NCI-H2107 treated with DMSO at 0.1 percent for 48 hours (cell line): Measurements from ENCODE around the gene SCYGR6.

ENCODE experiments used
- DNase-seq: peaks from one replicate; lab custom pipeline; 2025; ENCODE audit not compliant: unreplicated experiment; lab: John Stamatoyannopoulos, UW

Gene SCYGR6

DNA sequence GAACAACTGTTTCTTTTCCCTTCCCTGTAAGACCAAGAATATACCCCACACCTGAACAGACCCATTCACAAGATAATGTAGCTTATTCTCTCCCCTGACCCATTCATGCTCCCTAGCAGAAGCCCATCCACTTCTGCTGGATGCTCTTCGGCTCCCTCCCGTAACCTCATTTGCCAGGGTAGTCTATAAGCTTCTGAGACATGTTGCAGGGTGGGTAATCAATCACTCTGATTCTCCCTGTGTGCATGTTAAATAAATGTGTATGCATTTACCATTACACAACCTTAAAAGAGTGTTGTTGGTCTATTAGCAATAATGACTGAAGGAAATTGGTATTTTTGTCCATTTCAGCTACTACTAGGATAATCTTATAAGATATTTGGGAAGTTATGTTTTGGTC is 8.1 kb downstream of the SCYGR6 start:
- DNase-seq = no peak

DNA sequence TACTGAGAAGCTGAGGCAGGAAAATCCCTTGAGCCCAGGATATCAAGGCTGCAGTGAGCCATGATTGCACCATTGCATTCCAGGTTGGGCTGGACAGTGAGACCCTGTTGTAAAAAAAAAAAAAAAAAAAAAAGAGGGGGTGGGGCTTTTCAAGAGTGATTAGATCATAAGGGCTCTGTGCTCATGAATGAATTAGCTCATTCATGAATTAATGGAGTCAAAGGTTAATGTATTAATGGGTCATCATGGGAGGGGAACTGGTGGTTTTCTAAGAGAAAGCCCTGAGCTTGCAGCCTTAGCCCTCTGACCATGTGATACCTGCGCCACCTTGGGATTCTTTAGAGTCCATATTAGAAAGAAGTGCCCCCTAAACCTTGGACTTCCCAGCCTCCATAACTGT is 11.3 kb downstream of the SCYGR6 start:
- no peak for DNase-seq

DNA sequence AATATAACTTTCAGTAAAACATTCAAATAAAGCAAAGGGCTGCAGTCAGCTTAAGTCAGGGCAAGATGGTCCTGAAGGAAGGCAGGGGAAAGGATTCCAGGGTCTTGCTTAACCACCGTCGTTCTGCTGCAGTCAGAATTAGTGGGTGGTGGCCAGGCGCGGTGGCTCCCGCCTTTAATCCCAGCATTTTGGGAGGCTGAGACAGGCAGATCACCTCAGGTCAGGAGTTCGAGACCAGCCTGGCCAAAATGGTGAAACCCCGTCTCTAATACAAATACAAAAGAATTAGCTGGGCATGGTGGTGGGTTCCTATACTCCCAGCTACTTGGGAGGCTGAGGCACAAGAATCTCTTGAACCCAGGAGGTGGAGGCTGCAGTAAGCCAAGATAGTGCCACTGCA is 13.6 kb downstream of the SCYGR6 start:
- no peak for DNase-seq

DNA sequence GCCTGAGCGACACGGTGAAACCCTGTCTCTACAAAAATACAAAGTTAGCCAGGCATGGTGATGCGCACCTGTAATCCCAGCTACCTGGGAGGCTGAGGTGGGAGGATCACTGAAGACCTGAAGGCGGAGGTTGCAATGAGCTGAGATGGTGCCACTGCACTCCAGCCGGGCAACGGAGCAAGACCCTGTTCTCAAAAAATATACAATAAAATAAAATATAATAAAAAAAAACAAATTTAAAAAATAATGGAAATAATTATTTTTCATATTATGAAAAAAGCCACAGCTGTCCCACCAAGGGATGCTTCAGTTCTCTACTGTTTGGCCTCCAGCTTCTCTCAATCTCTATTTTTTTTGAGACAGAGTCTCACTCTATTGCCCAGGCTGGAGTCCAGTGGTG is 17.2 kb downstream of the SCYGR6 start:
- no peak for DNase-seq

DNA sequence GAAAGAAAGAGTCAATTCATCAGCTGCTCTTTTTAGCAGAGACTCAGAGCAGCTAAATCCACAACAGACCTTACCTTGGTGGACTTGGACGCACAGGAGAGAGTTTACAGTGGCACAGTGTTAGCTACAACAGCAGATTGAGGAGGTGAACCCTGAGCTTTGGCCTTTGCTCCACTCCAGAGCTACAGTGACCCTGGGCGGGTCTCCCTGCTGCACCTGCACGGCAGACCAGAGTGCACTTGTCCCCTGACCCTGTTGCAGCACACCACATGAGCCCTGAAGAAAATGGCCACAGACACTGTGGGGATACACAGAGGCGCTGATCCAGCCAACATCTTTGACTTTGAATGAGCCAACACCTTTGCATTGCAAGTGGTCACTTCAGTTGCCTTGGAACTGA is 17.7 kb downstream of the SCYGR6 start:
- DNase-seq = no peak

DNA sequence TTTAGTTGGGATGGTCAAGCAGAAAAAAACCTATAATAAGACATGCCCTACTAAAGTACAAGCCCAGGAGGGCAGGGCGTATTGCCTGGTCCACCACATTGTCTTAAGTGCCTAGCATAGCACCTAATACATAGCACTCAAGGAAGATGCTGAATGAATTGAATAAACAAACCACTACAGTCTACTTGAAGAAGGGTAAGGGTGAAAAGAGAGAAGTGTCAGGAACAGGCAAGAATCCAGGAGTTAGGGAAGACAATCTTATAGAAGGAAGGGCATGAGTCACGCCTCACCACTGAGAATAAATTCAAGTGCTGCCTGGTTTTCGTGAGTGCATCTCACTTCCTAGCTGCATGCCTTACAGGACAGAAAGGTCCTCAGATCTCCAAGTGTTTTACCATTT is 20.6 kb downstream of the SCYGR6 start:
- DNase-seq = no peak

DNA sequence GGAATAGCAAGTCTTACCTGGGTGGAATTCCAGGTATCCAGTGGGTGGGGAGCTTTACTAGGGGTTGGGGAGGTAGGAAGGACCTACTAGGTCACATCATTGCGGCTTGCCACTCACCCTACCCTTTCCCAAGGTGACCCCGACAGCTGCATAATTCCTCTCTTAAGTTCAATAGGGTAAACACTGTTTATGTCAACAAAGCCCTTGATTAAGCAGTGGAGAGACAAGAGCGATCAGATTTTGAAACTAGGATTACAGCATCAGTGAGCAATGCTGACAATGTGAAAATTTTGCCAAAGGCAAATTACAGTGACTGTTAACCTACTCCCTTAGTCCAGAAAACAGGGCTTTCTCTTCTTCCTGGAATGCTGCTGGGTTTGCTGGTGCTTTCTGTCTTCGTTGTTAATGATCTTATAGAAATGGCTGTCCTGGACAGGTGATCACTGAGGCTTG is 21.3 kb downstream of the SCYGR6 start:
- no peak for DNase-seq

DNA sequence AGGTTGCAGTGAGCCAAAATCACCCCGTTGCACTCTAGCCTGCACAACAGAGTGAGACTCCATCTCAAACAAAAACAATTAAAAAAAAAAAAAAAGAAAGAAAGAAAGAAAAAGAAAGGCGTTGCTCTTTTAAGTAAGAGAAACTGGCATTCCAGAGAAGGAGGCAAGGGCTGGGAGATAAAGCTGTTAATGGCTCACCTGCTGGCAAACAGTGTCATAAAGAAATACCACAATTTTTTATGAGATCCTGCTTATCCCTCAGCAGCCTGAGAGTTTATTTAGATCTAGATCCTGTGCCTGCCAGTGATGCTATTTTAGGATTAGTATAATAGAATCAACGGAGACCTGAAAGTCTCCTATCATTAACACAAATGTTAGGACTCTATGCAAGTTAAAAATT is 23.0 kb downstream of the SCYGR6 start:
- DNase-seq = no peak

DNA sequence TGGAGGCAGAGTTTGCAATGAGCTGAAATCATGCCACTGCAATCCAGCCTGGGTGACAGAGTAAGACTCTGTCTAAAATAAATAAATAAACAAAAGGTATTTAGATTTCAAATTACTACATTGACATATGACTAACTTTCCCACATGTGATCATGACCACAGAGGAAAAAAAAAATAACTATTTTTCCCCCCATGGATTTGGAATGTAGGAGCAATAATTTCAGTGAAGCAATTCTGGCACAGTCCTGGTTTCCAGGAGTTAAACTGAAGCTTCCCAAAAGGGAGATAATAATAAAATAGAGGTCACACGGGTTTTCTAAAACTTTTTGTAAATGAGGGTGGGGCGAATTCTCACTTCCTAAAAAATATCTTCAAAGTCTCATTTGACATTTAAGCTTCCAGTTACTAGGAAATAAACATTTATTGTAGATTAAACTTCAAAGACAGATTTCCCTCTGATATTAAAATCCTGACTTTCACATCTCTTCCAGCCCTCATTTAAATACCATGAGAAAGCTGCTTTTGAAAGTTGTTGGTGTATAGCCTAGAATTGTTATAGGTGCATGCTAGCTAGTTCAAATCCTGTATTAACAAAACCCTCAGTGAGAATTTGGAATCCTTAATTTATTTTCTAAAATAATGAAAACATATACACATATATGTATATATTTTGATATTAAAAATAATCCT is 27.4 kb downstream of the SCYGR6 start:
- no peak for DNase-seq

DNA sequence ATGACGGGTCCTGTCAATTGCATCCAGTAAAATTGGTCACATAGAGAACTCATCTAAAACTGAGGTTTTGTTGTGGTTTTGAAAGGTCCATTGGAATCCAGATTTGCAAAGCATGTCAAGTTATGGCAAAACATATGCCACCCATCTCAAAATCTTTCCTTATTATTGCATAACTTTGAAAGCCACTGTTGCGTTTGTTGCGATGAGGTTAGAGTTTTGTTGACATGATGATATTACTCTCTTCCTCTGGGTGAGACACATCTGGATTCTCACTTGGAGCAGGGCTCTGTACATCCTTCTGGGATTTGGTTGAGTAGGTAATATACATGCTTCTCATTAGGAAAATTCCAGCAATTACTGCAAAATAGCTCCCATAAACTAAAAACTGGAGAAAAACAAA is 37.4 kb downstream of the SCYGR6 start:
- DNase-seq = no peak

DNA sequence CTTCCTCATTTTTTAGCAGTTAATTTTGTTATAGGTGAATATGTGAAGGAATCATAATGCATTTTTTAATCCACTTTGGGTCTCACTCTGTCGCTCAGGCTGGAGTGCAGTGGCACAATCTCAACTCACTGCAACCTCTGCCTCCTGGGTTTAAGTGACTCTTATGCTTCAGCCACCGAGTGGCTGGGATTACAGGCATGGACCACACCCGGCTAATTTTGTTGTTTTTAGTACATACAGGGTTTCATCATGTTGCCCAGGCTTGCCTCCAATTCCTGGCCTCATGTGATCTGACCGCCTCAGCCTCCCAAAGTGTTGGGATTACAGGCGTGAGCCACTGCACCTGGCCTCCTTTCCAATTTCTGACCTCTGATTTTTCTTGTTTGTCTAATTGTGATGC is 40.3 kb downstream of the SCYGR6 start:
- no peak for DNase-seq

DNA sequence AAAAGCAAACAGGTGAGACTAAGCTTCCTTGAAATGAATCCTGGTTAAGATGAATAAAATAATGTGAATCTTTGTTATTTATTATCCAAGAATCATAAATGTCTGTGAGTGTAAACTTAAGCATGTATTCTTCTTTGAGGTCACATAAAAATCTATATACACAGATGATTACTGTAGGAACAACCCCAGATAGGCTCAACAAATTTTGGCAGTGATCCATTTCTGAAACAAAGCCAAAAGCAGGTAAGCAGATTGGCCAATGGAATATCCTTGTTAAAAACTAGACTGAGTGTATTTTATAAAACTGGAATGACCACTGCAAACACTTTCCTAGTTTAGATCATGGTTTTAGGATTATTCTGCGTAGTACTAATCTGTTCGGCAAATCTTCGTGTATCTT is 46.6 kb downstream of the SCYGR6 start:
- DNase-seq = no peak

DNA sequence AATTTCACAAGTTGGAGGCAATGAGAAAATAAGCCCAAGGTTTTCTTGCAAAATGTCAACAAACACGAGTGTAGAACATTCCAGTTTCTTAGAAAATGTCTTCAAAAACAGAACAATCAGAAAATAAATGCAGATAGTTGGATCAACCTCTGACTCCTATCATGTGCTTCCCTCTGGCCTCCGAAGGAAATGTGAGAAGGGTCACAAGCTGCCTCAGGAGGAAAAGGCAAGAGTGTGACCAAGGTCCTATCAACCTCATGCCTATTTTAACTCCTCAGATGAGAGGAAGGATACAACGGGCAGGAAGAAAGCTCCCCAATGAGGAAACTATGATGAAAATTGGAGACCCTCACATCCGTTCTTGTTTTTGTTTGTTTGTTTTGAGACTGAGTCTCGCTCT is 50.1 kb downstream of the SCYGR6 start:
- DNase-seq = no peak
